HepG2 (cell line): ENCODE measurements around the gene LYZ. TPM values are rescaled to one million over a fixed set of nuclear protein-coding genes. Genes with fewer than 3 reads are reported as not detected.

Experiments
- ATF2 ChIP-seq: sonication (generic); formaldehyde crosslinking; IDR thresholded peaks from 2 replicates; pipeline ENCODE4 v1.4.0; 2020; ENCODE audit warnings: missing genetic modification reagents
- BCL6 ChIP-seq: IDR thresholded peaks from 2 replicates; pipeline ENCODE4 v1.6.1; 2016; ENCODE audit warnings: missing genetic modification reagents, missing compliant biosample characterization
- BRD4 ChIP-seq: sonication (generic); formaldehyde crosslinking; IDR thresholded peaks from 2 replicates; pipeline ENCODE4 v1.4.0; 2020; ENCODE audit warnings: missing genetic modification reagents
- CBX1 ChIP-seq: IDR thresholded peaks from one replicate; pipeline ENCODE4 v1.6.1; 2016; ENCODE audit warnings: antibody characterized with exemption, low read depth
- HES4 ChIP-seq: sonication (generic); formaldehyde crosslinking; IDR thresholded peaks from 2 replicates; pipeline ENCODE4 v1.9.0; 2021; ENCODE audit warnings: mild to moderate bottlenecking, missing genetic modification reagents, borderline replicate concordance
- HIVEP1 ChIP-seq: sonication (generic); formaldehyde crosslinking; IDR thresholded peaks from 2 replicates; pipeline ENCODE4 v1.4.0; 2020; ENCODE audit warnings: mild to moderate bottlenecking, missing genetic modification reagents
- HNRNPL ChIP-seq: fragments of 200-400 bp; formaldehyde crosslinking; IDR thresholded peaks from 2 replicates; pipeline ENCODE4 v1.6.1; 2017; ENCODE audit warnings: mild to moderate bottlenecking, low read depth, low read length
- KLF6 ChIP-seq: IDR thresholded peaks from 2 replicates; pipeline ENCODE4 v1.8.0; 2016; ENCODE audit warnings: missing biosample characterization, missing genetic modification reagents
- MEF2D ChIP-seq: sonication (generic); formaldehyde crosslinking; IDR thresholded peaks from 2 replicates; pipeline ENCODE4 v1.5.1; 2020; ENCODE audit warnings: mild to moderate bottlenecking, missing genetic modification reagents
- MIER2 ChIP-seq: IDR thresholded peaks from 2 replicates; pipeline ENCODE4 v1.6.1; 2016; ENCODE audit warnings: missing biosample characterization, missing genetic modification reagents
- NFE2L2 ChIP-seq: fragments of 150-350 bp; IDR thresholded peaks from 2 replicates; pipeline ENCODE4 v1.6.1; 2014; ENCODE audit warnings: low read length
- NKX3-1 ChIP-seq: sonication (generic); formaldehyde crosslinking; IDR thresholded peaks from 2 replicates; pipeline ENCODE4 v1.5.0; 2020; ENCODE audit warnings: missing genetic modification reagents
- NR2F2 ChIP-seq: IDR thresholded peaks from 2 replicates; pipeline ENCODE4 v1.6.1; 2012; ENCODE audit warnings: low read depth, inconsistent platforms, borderline replicate concordance
- NRL ChIP-seq: sonication (generic); formaldehyde crosslinking; IDR thresholded peaks from 2 replicates; pipeline ENCODE4 v1.5.0; 2020; ENCODE audit warnings: missing genetic modification reagents, mild to moderate bottlenecking, moderate library complexity, borderline replicate concordance
- RBFOX2 ChIP-seq: fragments of 200-400 bp; formaldehyde crosslinking; IDR thresholded peaks from 2 replicates; pipeline ENCODE4 v1.6.1; 2017; ENCODE audit warnings: low read depth, mild to moderate bottlenecking, low read length
- SNAPC5 ChIP-seq: sonication (generic); formaldehyde crosslinking; IDR thresholded peaks from 2 replicates; pipeline ENCODE4 v1.8.1; 2023; ENCODE audit warnings: mild to moderate bottlenecking, missing genetic modification reagents, borderline replicate concordance
- SP140L ChIP-seq: sonication (generic); formaldehyde crosslinking; IDR thresholded peaks from 2 replicates; pipeline ENCODE4 v1.4.0; 2020; ENCODE audit warnings: missing genetic modification reagents, borderline replicate concordance
- ZBTB20 ChIP-seq: sonication (generic); formaldehyde crosslinking; IDR thresholded peaks from 2 replicates; pipeline ENCODE4 v1.8.1; 2023; ENCODE audit warnings: missing genetic modification reagents, low read depth, mild to moderate bottlenecking, borderline replicate concordance
- ZFY ChIP-seq: sonication (generic); formaldehyde crosslinking; IDR thresholded peaks from 2 replicates; pipeline ENCODE4 v1.4.0; 2020; ENCODE audit warnings: missing genetic modification reagents
- ZKSCAN1 ChIP-seq: fragments of 150-350 bp; IDR thresholded peaks from 2 replicates; pipeline ENCODE4 v1.6.1; 2014; ENCODE audit warnings: low read length
- ZMYM3 ChIP-seq: sonication (generic); formaldehyde crosslinking; IDR thresholded peaks from 2 replicates; pipeline ENCODE4 v1.5.1; 2020; ENCODE audit warnings: mild to moderate bottlenecking, missing genetic modification reagents
- ZNF260 ChIP-seq: sonication (generic); formaldehyde crosslinking; IDR thresholded peaks from 2 replicates; pipeline ENCODE4 v1.4.0; 2020; ENCODE audit warnings: missing genetic modification reagents, low read depth, mild to moderate bottlenecking, borderline replicate concordance
- ZNF296 ChIP-seq: sonication (generic); formaldehyde crosslinking; conservative IDR thresholded peaks from 2 replicates; pipeline ENCODE4 v1.5.0; 2020; ENCODE audit warnings: mild to moderate bottlenecking, missing genetic modification reagents
- ZNF430 ChIP-seq: sonication (generic); formaldehyde crosslinking; IDR thresholded peaks from 2 replicates; pipeline ENCODE4 v1.9.0; 2021; ENCODE audit warnings: mild to moderate bottlenecking, missing genetic modification reagents
- polyA plus RNA-seq, 8 experiments: library from polyadenylated mRNA; depleted of rRNA in 3 of 8; stranded (reverse) in 7 of 8; unstranded in 1 of 8; fragments of >200 nt; fragmentation: Illumina TruSeq in 4 of 8; extraction: Trizol in 4 of 8; gene quantifications; 2 replicates each; pipeline versions ENCODE4 v1.2.1 to v1.2.3, GENCODE V29; 2011 to 2016; ENCODE audit warnings: low read depth in 4 of 8, missing spikeins in 1 of 8, mixed read lengths in 1 of 8; ENCODE audit not compliant: insufficient read depth in 1 of 8
- total RNA-seq, 5 experiments: library from RNA; depleted of rRNA; stranded (reverse); fragments of >200 nt; fragmentation: Illumina TruSeq; extraction: Trizol; gene quantifications; 2 replicates each; pipeline ENCODE4 v1.2.3, GENCODE V29; 2016; ENCODE audit warnings: low read depth in 1 of 5

LYZ gene
- total and polyA plus RNA-seq, 2 of the 13 experiments (the other 11 are each of a cell fraction or from before 2014, with no cell fraction given), result 1,788 to 2,054 TPM

- peak; percentile 63; the same call in 1 of the 2 replicates for TF ChIP-seq NRL (CRISPR knock-in tag)
- TF ChIP-seq ZBTB20 (CRISPR knock-in tag), result 0 out of 2 replicates have a peak, but pooled peaks have one; percentile 47
- TF ChIP-seq SNAPC5 (CRISPR knock-in tag), result no peak
- no peak for TF ChIP-seq SP140L
- no peak for TF ChIP-seq ZNF260
- peak; percentile 62; the same call in 1 of the 2 replicates for TF ChIP-seq ZNF430 (CRISPR knock-in tag)
- TF ChIP-seq MEF2D (CRISPR knock-in tag), result no peak
- TF ChIP-seq CBX1, result peak; percentile 16
- TF ChIP-seq BCL6 (CRISPR knock-in tag), result peak; percentile 78
- TF ChIP-seq NFE2L2, result no peak
- no peak for TF ChIP-seq NR2F2
- 0 out of 2 replicates have a peak, but pooled peaks have one; percentile 36 for TF ChIP-seq HES4 (CRISPR knock-in tag)
- 0 out of 2 replicates have a peak, but pooled peaks have one; percentile 34 for TF ChIP-seq ZMYM3 (CRISPR knock-in tag)
- peak; percentile 43; the same call in 1 of the 2 replicates for TF ChIP-seq HNRNPL
- no peak for TF ChIP-seq MIER2 (CRISPR knock-in tag)
- peak; percentile 73 for TF ChIP-seq RBFOX2
- TF ChIP-seq ZKSCAN1, result no peak
- TF ChIP-seq ZNF296 (CRISPR knock-in tag), result no peak
- peak; percentile 72; the same call in 1 of the 2 replicates for TF ChIP-seq NKX3-1
- no peak; the same call in 1 of the 2 replicates for TF ChIP-seq KLF6 (CRISPR knock-in tag)
- no peak; the same call in 1 of the 2 replicates for TF ChIP-seq HIVEP1 (CRISPR knock-in tag)
- TF ChIP-seq BRD4, result peak; percentile 84
- TF ChIP-seq ZFY (CRISPR knock-in tag), result peak; percentile 43
- peak; percentile 10; the same call in 1 of the 2 replicates for TF ChIP-seq ATF2 (CRISPR knock-in tag)
These were observed 16.1 kb upstream of the LYZ start (continued) for GRCh38 chr12:69331909-69332684.
